Suprapubic skin (tissue), 4 donors: ENCODE results near the gene DCLK2. TPM values are rescaled to one million over a fixed set of nuclear protein-coding genes. Genes with fewer than 3 reads are reported as not detected.

ENCODE experiments used
- DNase-seq, 2 donors: peaks; one replicate each; pipeline ENCODE4 v3.0.0-alpha.2; 2019; ENCODE audit warnings: low spot score in 2 of 2
- H3K27ac ChIP-seq: fragments of 200-600 bp; sonication (generic); one replicate; pipeline ENCODE4 v1.5.1; 2019
- H3K27me3 ChIP-seq: fragments of 200-600 bp; sonication (generic); one replicate; pipeline ENCODE4 v1.5.1; 2019
- H3K36me3 ChIP-seq: fragments of 200-600 bp; sonication (generic); one replicate; pipeline ENCODE4 v1.5.1; 2019
- H3K4me1 ChIP-seq: fragments of 200-600 bp; sonication (generic); one replicate; pipeline ENCODE4 v1.5.1; 2019
- H3K4me3 ChIP-seq: fragments of 200-600 bp; sonication (generic); one replicate; pipeline ENCODE4 v1.5.1; 2019; ENCODE audit warnings: mild to moderate bottlenecking
- H3K9me3 ChIP-seq: fragments of 200-600 bp; sonication (generic); one replicate; pipeline ENCODE4 v1.5.1; 2019
- EP300 ChIP-seq: sonication (generic); formaldehyde crosslinking; IDR thresholded peaks from one replicate; pipeline ENCODE4 v1.6.1; 2017; ENCODE audit warnings: antibody characterized with exemption
- POLR2A ChIP-seq, 2 donors: fragments of 450-650 bp; IDR thresholded peaks; one replicate each; pipeline ENCODE4 v1.6.1; 2017; ENCODE audit warnings: antibody characterized with exemption in 2 of 2, mild to moderate bottlenecking in 2 of 2, moderate library complexity in 2 of 2
- POLR2AphosphoS5 ChIP-seq, 3 donors: sonication (generic); formaldehyde crosslinking; IDR thresholded peaks; one replicate each; pipeline ENCODE4 v1.6.1; 2017; ENCODE audit warnings: antibody characterized with exemption in 3 of 3
- WGBS: methylation state at CpG from one replicate; pipeline ENCODE4 v1.1.5; 2018; 5-methylcytosine and 5-hydroxymethylcytosine counted together
- total RNA-seq, 4 donors: library from RNA; depleted of rRNA; stranded (reverse); fragments of >200 nt; gene quantifications; one replicate each; pipeline ENCODE4 v1.1.0, GENCODE V29; 2016
- TF ChIP-seq, protein P1 (sequence below), 2 donors: fragments of 200-600 bp in 1 of 2; fragments of 450-650 bp in 1 of 2; sonication (generic) in 1 of 2; IDR thresholded peaks; one replicate each; pipeline ENCODE4 v1.5.1; 2016 to 2019; ENCODE audit warnings: antibody characterized with exemption in 2 of 2, mild to moderate bottlenecking in 1 of 2, moderate library complexity in 1 of 2

Gene DCLK2
- total RNA-seq, 4 donors from 2014 or later: 0.57 to 3.6 (median 1.9) TPM

DNA sequence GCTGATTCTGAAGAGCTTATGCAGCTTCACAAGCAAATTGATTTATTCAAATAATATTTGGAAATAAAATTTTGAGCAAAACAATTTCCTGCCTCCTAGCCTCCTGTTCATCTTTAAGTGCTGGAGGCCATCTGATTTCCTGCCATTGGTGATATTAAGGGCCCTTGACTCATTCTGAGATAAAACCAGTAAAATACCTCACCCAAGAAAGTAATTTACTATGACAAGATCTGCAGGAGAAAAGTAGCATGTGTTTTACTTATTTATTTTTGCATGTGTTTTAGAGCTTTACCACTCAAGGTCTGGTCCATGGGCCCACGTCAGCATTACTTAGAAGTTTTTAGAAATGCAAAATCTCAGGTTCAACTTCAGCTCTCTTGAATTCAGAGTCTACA is 67.7 kb downstream of the DCLK2 start:
- H3K4me1 ChIP-seq: peaks cover 7% of the 10 kb centered on the region
- no peak overlapping the region for H3K4me3 ChIP-seq
- H3K27me3 ChIP-seq: no peaks in the 10 kb centered on the region
- 88% methylated on average over 1 of the region's 1 CpG for WGBS
- TF ChIP-seq POLR2AphosphoS5 (IDR thresholded peaks at IDR 0.05) (no peak), POLR2A (IDR thresholded peaks at IDR 0.05) (no peak), EP300 (no peak)
- TF ChIP-seq, protein P1, sequence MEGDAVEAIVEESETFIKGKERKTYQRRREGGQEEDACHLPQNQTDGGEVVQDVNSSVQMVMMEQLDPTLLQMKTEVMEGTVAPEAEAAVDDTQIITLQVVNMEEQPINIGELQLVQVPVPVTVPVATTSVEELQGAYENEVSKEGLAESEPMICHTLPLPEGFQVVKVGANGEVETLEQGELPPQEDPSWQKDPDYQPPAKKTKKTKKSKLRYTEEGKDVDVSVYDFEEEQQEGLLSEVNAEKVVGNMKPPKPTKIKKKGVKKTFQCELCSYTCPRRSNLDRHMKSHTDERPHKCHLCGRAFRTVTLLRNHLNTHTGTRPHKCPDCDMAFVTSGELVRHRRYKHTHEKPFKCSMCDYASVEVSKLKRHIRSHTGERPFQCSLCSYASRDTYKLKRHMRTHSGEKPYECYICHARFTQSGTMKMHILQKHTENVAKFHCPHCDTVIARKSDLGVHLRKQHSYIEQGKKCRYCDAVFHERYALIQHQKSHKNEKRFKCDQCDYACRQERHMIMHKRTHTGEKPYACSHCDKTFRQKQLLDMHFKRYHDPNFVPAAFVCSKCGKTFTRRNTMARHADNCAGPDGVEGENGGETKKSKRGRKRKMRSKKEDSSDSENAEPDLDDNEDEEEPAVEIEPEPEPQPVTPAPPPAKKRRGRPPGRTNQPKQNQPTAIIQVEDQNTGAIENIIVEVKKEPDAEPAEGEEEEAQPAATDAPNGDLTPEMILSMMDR (IDR thresholded peaks at IDR 0.05): no peak
- no peak for DNase-seq
- H3K27ac ChIP-seq: no peak overlapping the region
- H3K9me3 ChIP-seq: no peaks in the 10 kb centered on the region
- no peaks in the 10 kb centered on the region for H3K36me3 ChIP-seq

DNA sequence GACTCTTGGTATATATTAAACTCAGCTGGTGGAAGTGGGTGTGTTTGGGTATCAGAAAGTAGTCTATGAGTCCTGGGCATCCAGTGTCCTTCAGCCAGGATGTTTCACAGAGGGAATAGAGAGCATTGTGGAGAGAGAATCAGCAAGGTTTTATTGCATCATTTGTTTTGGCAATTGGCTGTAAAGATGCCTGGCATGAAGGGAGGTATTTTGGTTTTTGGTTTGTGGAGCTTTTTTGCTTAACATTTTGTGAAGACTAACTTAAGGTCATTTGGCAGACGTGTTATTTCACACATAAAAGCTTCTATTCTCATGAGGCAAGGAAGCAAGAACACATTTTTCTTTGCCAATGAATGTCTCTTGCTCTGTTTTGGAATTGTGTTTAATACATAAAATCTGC is 71.1 kb downstream of the DCLK2 start:
- Histone ChIP-seq H3K9me3 (no peaks in the 10 kb centered on the region), H3K4me1 (peaks cover 3% of the 10 kb centered on the region), H3K27me3 (no peaks in the 10 kb centered on the region), H3K36me3 (no peaks in the 10 kb centered on the region), H3K4me3 (no peak overlapping the region), H3K27ac (no peak overlapping the region)
- 45% methylated on average over 1 of the region's 1 CpG for WGBS
- no peak for TF ChIP-seq POLR2A (IDR thresholded peaks at IDR 0.05)
- no peak for TF ChIP-seq EP300
- no peak for TF ChIP-seq POLR2AphosphoS5 (IDR thresholded peaks at IDR 0.05)
- TF ChIP-seq, protein P1 (IDR thresholded peaks at IDR 0.05): no peak
- no peak for DNase-seq

DNA sequence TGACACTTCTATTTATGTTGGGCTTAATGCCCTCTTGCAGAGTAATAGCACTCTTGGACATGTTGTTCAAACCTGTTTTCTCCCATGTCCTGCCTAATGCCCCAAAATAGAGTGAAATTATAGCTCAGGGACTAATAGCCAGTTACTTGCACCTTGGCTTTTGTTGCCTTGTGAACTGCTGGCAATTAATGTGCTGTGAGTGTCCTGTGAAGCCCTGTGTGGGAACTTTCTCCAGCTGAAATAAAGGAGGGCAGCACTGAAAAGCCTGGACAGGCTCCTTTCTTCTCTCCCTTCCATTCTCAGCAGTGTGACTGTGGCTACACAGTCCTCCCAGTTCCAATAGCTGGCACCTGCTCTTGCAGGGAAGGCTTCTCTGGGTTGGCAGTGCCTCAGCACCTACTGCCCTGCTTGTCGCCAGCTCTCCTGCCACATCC is 72.4 kb downstream of the DCLK2 start:
- H3K27ac ChIP-seq: no peak overlapping the region
- H3K36me3 ChIP-seq: no peaks in the 10 kb centered on the region
- no peak overlapping the region for H3K4me3 ChIP-seq
- peaks cover 3% of the 10 kb centered on the region for H3K4me1 ChIP-seq
- WGBS: 82% methylated on average over 1 of the region's 1 CpG
- DNase-seq: no peak
- H3K9me3 ChIP-seq: no peaks in the 10 kb centered on the region
- H3K27me3 ChIP-seq: no peaks in the 10 kb centered on the region
- TF ChIP-seq POLR2AphosphoS5 (IDR thresholded peaks at IDR 0.05) (no peak), POLR2A (IDR thresholded peaks at IDR 0.05) (no peak), EP300 (no peak)
- TF ChIP-seq, protein P1 (IDR thresholded peaks at IDR 0.05): no peak

DNA sequence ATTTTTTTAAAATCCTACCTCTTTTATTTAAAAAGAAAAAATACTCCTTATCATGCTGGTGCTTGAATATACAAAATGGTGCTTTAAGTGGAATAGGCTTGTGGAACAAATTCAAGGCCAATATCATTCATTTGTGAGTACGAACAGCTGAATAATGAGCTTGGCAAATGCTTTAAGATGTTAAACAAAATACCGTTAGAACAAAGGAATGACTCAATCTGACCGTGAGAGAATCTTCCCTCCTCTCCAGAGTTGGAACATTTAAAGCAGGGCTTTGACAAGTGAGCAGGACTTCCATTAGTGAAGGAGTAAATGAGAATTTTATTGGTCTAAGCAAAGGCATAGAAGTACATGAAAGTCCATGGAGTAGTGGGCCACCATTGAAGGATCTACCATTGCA is 74.5 kb downstream of the DCLK2 start:
- H3K4me3 ChIP-seq: no peak overlapping the region
- no peak for TF ChIP-seq POLR2A (IDR thresholded peaks at IDR 0.05)
- TF ChIP-seq, protein P1 (IDR thresholded peaks at IDR 0.05): no peak
- 40% methylated on average over 3 of the region's 3 CpGs for WGBS
- no peaks in the 10 kb centered on the region for H3K9me3 ChIP-seq
- H3K36me3 ChIP-seq: no peaks in the 10 kb centered on the region
- peaks cover 3% of the 10 kb centered on the region for H3K4me1 ChIP-seq
- H3K27me3 ChIP-seq: no peaks in the 10 kb centered on the region
- no peak for DNase-seq
- no peak overlapping the region for H3K27ac ChIP-seq

DNA sequence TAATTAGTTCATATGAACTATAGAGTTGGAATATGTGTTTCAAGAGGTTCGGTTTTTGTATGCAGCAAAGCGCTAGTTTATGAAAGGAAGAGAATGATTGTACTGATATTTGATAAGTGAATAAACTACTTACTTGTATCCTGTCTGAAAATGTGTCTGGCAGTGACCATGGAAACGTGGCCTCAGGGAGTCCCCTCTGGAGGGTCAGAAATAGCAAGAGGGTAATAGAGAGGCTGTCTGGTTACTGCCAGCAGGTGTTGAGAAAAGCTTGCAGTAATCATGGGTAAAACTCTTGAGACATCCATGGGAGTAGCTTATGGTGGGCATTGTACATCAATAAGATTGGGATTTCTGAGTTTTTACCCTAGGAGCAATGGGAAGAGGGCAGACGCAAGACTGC is 77.1 kb downstream of the DCLK2 start:
- TF ChIP-seq, protein P1 (IDR thresholded peaks at IDR 0.05): no peak
- no peak for TF ChIP-seq POLR2AphosphoS5 (IDR thresholded peaks at IDR 0.05)

More for the DNA sequence above, 77.1 kb downstream of the DCLK2 start:
- no peaks in the 10 kb centered on the region for H3K27me3 ChIP-seq
- 88% methylated on average over 4 of the region's 4 CpGs for WGBS
- no peaks in the 10 kb centered on the region for H3K4me1 ChIP-seq
- H3K4me3 ChIP-seq: no peak overlapping the region
- H3K9me3 ChIP-seq: no peaks in the 10 kb centered on the region
- no peak for DNase-seq
- H3K36me3 ChIP-seq: no peaks in the 10 kb centered on the region
- H3K27ac ChIP-seq: no peak overlapping the region
